ENCODE results near the gene NPEPL1.

The NPEPL1 gene

GRCh38 chr20:58677079-58677604 lies 15.5 kb upstream of the NPEPL1 start:
- TF ChIP-seq, protein P1, sequence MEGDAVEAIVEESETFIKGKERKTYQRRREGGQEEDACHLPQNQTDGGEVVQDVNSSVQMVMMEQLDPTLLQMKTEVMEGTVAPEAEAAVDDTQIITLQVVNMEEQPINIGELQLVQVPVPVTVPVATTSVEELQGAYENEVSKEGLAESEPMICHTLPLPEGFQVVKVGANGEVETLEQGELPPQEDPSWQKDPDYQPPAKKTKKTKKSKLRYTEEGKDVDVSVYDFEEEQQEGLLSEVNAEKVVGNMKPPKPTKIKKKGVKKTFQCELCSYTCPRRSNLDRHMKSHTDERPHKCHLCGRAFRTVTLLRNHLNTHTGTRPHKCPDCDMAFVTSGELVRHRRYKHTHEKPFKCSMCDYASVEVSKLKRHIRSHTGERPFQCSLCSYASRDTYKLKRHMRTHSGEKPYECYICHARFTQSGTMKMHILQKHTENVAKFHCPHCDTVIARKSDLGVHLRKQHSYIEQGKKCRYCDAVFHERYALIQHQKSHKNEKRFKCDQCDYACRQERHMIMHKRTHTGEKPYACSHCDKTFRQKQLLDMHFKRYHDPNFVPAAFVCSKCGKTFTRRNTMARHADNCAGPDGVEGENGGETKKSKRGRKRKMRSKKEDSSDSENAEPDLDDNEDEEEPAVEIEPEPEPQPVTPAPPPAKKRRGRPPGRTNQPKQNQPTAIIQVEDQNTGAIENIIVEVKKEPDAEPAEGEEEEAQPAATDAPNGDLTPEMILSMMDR (IDR thresholded peaks at IDR 0.05; ENCODE audit: low read depth, low read length, missing control alignments): no peak
- no peak for DNase-seq (ENCODE audit: low read depth)
- in situ Hi-C loops (cut with HindIII; ENCODE audit: low sequenced_read_pairs): no loop called here
- H3K4me3 ChIP-seq (ENCODE audit: low read depth, low read length): no peak overlapping the region

GRCh38 chr20:58677808-58678207 lies 14.8 kb upstream of the NPEPL1 start:
- in situ Hi-C loops (cut with HindIII; ENCODE audit: low sequenced_read_pairs): no loop called here
- no peak for DNase-seq (ENCODE audit: low read depth)
- no peak overlapping the region for H3K4me3 ChIP-seq (ENCODE audit: low read depth, low read length)
- TF ChIP-seq, protein P1 (IDR thresholded peaks at IDR 0.05; ENCODE audit: low read depth, low read length, missing control alignments): no peak

- DNase-seq (ENCODE audit: low read depth): no peak
- TF ChIP-seq, protein P1 (IDR thresholded peaks at IDR 0.05; ENCODE audit: low read depth, low read length, missing control alignments): no peak
- in situ Hi-C loops (cut with HindIII; ENCODE audit: low sequenced_read_pairs): no loop called here
- no peak overlapping the region for H3K4me3 ChIP-seq (ENCODE audit: low read depth, low read length)
Observed at GRCh38 chr20:58678806-58679205, 13.8 kb upstream of the NPEPL1 start.

DNA sequence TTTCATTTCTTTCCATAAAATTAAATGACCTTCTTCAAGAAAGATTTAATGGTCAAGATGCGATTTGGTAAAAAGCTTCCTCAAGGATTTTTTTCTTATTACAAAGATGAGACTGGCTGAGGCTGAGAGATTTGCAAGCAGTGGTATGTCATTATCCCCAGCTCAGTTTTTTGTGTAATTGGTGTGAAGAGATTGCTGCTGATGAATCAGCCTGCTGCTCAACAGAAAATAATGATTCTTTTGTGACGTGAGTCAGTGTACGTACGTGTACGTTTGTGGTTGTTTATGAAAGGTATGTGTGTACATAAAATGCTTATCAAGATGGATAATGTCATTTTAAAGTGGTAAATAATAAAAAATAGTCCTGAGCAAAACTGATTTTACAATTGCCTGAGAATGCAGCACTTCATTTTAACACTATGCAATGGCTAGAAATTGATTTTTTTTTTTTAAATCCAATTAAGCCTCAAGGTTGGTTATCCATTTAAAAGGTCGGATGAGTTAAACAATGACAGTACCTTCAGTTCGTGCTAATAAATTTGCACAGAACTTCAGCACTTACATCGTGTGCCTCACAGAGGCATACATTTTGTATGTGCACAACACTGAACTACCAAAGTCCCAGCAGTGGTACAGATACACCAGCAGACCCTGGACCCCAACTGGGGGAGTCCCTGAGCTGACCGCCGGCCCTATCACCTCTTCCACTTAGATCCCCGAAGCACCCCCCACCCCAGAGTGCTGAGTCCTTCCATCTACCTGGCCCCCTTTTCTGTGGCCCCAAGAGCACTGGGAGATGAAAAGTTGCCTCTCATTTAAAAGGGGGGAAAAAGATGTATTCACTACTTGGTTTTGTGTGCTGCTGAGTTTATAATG lies 9.7 kb upstream of the NPEPL1 start:
- DNase-seq (ENCODE audit: low read depth): no peak

DNA sequence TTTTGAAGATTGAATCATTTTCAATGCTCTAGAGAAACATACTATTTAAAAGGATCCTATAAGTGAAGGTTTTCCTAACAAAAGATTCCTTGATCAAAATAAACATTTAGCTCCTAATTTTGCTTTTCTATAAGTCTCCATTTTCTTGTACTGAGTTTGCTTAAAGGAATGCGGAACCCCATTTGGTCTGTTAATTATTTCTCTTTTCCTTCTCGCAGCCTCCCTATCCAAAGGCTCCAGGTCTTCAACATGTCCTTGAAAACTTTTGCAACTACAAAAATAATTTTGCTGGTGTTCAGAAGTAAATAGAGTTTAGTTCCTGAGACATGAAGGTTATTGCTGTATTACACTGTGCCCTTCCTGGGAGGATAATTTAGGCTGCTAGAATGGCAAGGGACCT lies 8.3 kb upstream of the NPEPL1 start:
- TF ChIP-seq, protein P1 (IDR thresholded peaks at IDR 0.05; ENCODE audit: low read depth, low read length, missing control alignments): no peak
- DNase-seq (ENCODE audit: low read depth): no peak
- in situ Hi-C loops (cut with HindIII; ENCODE audit: low sequenced_read_pairs): no loop called here
- H3K4me3 ChIP-seq (ENCODE audit: low read depth, low read length): no peak overlapping the region

More for the DNA sequence above, 9.7 kb upstream of the NPEPL1 start:
- in situ Hi-C loops (cut with HindIII; ENCODE audit: low sequenced_read_pairs): no loop called here
- TF ChIP-seq, protein P1 (IDR thresholded peaks at IDR 0.05; ENCODE audit: low read depth, low read length, missing control alignments): no peak
- no peak overlapping the region for H3K4me3 ChIP-seq (ENCODE audit: low read depth, low read length)

GRCh38 chr20:58685988-58686387 lies 6.6 kb upstream of the NPEPL1 start:
- no peak overlapping the region for H3K4me3 ChIP-seq (ENCODE audit: low read depth, low read length)
- DNase-seq (ENCODE audit: low read depth): no peak
- in situ Hi-C loops (cut with HindIII; ENCODE audit: low sequenced_read_pairs): no loop called here
- TF ChIP-seq, protein P1 (IDR thresholded peaks at IDR 0.05; ENCODE audit: low read depth, low read length, missing control alignments): no peak

All from astrocyte of the cerebellum (primary cell).